GM12875 (cell line): Measurements from ENCODE around the gene SNIP1.

Experiments used
- H3K4me3 ChIP-seq: one replicate; pipeline ENCODE4 v1.5.1; 2011; ENCODE audit warnings: low read depth, low read length, control low read depth
- TF ChIP-seq, protein P1 (sequence below): IDR thresholded peaks from 2 replicates; pipeline ENCODE4 v1.5.1; 2011; ENCODE audit warnings: low read depth, mild to moderate bottlenecking, control low read depth, inconsistent platforms, low read length, moderate library complexity, borderline replicate concordance; ENCODE audit not compliant: insufficient read depth

The SNIP1 gene

DNA sequence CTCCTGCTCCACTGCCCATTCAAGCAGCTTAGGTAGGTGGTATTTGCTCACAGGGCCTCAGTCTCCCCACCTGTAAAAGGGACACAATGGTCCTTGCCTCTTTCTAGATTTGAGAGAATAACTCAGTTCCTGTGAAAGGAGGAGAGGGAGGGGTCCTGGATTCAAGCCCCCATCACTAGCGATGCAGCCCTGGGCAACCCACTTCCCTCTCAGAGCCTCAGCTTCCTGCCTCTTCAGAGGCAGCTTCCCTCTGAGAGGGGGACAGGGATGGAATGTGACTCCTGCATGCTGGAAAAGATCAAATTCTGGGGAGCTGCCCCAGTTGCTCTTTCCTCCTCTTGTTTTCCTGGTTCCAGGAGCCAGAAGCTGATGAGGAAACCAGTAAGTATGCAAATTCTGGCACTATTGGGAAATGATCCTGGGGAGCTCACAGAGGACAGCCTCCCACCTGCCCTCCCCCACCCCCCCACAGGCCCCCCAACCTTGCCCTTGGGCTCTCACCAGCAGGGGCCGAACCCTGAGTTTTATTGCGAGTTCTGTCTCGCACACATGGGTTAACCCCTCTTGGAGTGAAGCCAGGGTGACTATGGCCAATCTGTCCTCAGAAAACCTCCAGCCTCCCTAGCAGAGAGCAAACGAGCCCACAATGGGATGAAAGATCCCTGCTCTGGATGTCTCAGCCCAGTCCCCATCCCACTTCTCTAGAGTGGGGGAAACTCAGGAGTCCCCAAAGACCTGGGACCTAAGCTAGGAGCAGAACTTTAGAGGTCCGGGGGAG lies 68.0 kb downstream of the SNIP1 start:
- TF ChIP-seq, protein P1, sequence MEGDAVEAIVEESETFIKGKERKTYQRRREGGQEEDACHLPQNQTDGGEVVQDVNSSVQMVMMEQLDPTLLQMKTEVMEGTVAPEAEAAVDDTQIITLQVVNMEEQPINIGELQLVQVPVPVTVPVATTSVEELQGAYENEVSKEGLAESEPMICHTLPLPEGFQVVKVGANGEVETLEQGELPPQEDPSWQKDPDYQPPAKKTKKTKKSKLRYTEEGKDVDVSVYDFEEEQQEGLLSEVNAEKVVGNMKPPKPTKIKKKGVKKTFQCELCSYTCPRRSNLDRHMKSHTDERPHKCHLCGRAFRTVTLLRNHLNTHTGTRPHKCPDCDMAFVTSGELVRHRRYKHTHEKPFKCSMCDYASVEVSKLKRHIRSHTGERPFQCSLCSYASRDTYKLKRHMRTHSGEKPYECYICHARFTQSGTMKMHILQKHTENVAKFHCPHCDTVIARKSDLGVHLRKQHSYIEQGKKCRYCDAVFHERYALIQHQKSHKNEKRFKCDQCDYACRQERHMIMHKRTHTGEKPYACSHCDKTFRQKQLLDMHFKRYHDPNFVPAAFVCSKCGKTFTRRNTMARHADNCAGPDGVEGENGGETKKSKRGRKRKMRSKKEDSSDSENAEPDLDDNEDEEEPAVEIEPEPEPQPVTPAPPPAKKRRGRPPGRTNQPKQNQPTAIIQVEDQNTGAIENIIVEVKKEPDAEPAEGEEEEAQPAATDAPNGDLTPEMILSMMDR, result no peak
- no peak overlapping the region for H3K4me3 ChIP-seq
